Caco-2 (cell line): ENCODE measurements around the gene SAXO2. TPM values are rescaled to one million over a fixed set of nuclear protein-coding genes. Genes with fewer than 3 reads are reported as not detected.
"Not testable (repeated sequence)": the region's sequence is repeated elsewhere in the genome, so short reads cannot be mapped to it uniquely, and the experiment has no call there.

Experiments
- BruUV-seq: library from RNA; stranded (reverse); fragments of 400-500 nt; replicated peaks from 2 replicates; lab custom pipeline; 2021; lab: Mats Ljungman, UMichigan
- CTCF ChIA-PET: fragments of 300-600 bp; sonication (Branson Sonifier 250); formaldehyde crosslinking; loops from one replicate; lab custom pipeline; 2022; ENCODE audit warnings: antibody characterized with exemption; lab: Charles Lee
- POLR2A ChIA-PET: fragments of 300-600 bp; sonication (Branson Sonifier 250); formaldehyde crosslinking; loops from one replicate; lab custom pipeline; 2022; ENCODE audit warnings: antibody characterized with exemption; lab: Charles Lee
- DNase-seq, 2 experiments: peaks; one replicate each; pipeline versions ENCODE4 v3.0.0 to v3.0.0-alpha.2; 2020 to 2022
- H3K27me3 ChIP-seq: replicated peaks from 2 replicates; pipeline ENCODE4 v1.6.0; 2011; ENCODE audit warnings: low read length; ENCODE audit not compliant: control insufficient read depth, insufficient read depth
- H3K36me3 ChIP-seq: 2 replicates; pipeline ENCODE4 v1.5.1; 2011; ENCODE audit warnings: low read length; ENCODE audit not compliant: control insufficient read depth, insufficient read depth
- H3K4me1 ChIP-seq: fragments of 250-450 bp; sonication (Bioruptor Pico); 2 replicates; pipeline ENCODE4 v1.5.1; 2020; ENCODE audit warnings: mild to moderate bottlenecking
- H3K4me3 ChIP-seq: 2 replicates; pipeline ENCODE4 v1.5.1; 2011; ENCODE audit warnings: low read depth, mild to moderate bottlenecking, control low read depth, low read length
- H3K9me3 ChIP-seq: fragments of 250-450 bp; sonication (Bioruptor Pico); 2 replicates; pipeline ENCODE4 v1.5.1; 2020; ENCODE audit warnings: mild to moderate bottlenecking, moderate library complexity
- H3K27ac Mint-ChIP-seq: one replicate; pipeline ENCODE4 v1.8.0; 2022; ENCODE audit warnings: mixed read lengths; ENCODE audit not compliant: unreplicated experiment
- H3K27me3 Mint-ChIP-seq: one replicate; pipeline ENCODE4 v1.8.0; 2022; ENCODE audit warnings: mixed read lengths; ENCODE audit not compliant: insufficient read depth, unreplicated experiment
- H3K36me3 Mint-ChIP-seq: one replicate; pipeline ENCODE4 v1.8.0; 2022; ENCODE audit warnings: mild to moderate bottlenecking, mixed read lengths; ENCODE audit not compliant: insufficient read depth, unreplicated experiment
- H3K4me1 Mint-ChIP-seq: one replicate; pipeline ENCODE4 v1.8.0; 2022; ENCODE audit warnings: low read depth, mixed read lengths; ENCODE audit not compliant: unreplicated experiment
- H3K4me3 Mint-ChIP-seq: one replicate; pipeline ENCODE4 v1.8.0; 2022; ENCODE audit warnings: mild to moderate bottlenecking, moderate library complexity, mixed read lengths; ENCODE audit not compliant: unreplicated experiment
- H3K9me3 Mint-ChIP-seq: one replicate; pipeline ENCODE4 v1.8.0; 2022; ENCODE audit warnings: mixed read lengths; ENCODE audit not compliant: unreplicated experiment
- intact Hi-C: fragments of 100-400 bp; cut with micrococcal nuclease; formaldehyde crosslinking; loops from one replicate; pipeline ENCODE4 v1.10.0; 2022; ENCODE audit not compliant: unreplicated experiment
- total RNA-seq: library from RNA; stranded (reverse); gene quantifications from 2 replicates; pipeline ENCODE4 v1.2.3, GENCODE V29; 2022

The SAXO2 gene
- total RNA-seq, 1 experiment from 2014 or later: 0.61 TPM

DNA sequence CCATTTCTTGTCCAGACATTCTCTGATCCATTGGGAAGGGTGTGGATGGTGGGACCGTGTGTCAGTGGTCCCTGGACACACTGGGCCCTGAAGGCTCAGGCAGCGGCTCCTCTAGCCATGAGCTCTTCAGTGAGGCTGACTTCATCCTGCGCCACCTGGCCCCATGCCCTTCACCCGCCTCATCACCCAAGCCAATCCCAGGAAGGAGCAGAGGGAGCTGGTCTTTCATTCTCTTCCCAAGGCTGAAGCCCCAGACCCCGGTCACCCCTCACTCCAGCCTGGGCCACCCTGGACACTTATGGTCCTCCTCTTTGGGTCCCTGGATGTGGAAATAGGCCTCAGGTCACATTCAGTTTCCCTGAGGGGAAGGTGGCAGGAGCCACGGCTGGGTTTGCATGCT lies 62.2 kb downstream of the SAXO2 start:
- BruUV-seq, H3K27me3 Mint-ChIP-seq, H3K4me1 ChIP-seq, H3K36me3 ChIP-seq, H3K27ac Mint-ChIP-seq, H3K4me1 Mint-ChIP-seq, intact Hi-C loops, H3K9me3 ChIP-seq, H3K4me3 ChIP-seq, H3K36me3 Mint-ChIP-seq, CTCF ChIA-PET, H3K4me3 Mint-ChIP-seq, H3K9me3 Mint-ChIP-seq, H3K27me3 ChIP-seq, POLR2A ChIA-PET: not testable (repeated sequence)
- peak in 1 of 2 experiments; percentile 16 for DNase-seq

DNA sequence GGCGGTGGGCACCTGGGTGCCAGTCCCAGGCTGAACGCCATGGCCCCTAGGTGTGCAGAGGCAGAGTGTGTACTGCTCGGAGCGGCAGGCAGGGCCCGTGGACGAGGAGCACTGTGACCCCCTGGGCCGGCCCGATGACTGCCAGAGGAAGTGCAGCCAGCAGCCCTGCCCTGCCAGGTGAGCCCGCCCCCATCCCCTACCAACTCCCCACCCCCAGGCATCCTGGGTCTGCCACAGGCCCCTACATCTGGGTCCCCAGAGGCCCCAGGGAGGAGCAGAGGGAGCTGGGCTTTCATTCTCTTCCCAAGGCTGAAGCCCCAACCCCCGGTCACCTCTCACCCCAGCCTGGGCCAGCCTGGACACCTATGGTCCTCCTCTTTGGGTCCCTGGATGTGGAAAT lies 63.0 kb downstream of the SAXO2 start:
- H3K9me3 ChIP-seq, H3K27me3 ChIP-seq, H3K27ac Mint-ChIP-seq, H3K36me3 ChIP-seq, H3K4me1 ChIP-seq, H3K4me1 Mint-ChIP-seq, H3K36me3 Mint-ChIP-seq, H3K27me3 Mint-ChIP-seq, H3K4me3 ChIP-seq, H3K4me3 Mint-ChIP-seq, CTCF ChIA-PET, POLR2A ChIA-PET, intact Hi-C loops, H3K9me3 Mint-ChIP-seq, BruUV-seq: not testable (repeated sequence)
- DNase-seq: peak in 1 of 2 experiments; percentile 8

DNA sequence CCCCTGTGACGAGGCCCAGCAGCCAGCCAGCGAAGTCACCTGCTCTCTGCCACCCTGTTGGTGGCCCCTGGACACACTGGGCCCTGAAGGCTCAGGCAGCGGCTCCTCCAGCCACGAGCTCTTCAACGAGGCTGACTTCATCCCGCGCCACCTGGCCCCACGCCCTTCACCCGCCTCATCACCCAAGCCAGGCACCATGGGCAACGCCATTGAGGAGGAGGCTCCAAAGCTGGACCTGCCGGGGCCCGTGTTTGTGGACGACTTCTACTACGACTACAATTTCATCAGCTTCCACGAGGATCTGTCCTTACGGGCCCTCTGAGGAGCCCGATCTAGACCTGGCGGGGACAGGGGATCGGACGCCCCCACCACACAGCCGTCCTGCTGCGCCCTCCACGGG lies 64.3 kb downstream of the SAXO2 start:
- POLR2A ChIA-PET, intact Hi-C loops, H3K4me1 ChIP-seq, H3K36me3 Mint-ChIP-seq, H3K27me3 ChIP-seq, H3K9me3 ChIP-seq, BruUV-seq, H3K9me3 Mint-ChIP-seq, H3K36me3 ChIP-seq, H3K4me3 ChIP-seq, H3K4me3 Mint-ChIP-seq, CTCF ChIA-PET, H3K4me1 Mint-ChIP-seq, H3K27me3 Mint-ChIP-seq, H3K27ac Mint-ChIP-seq: not testable (repeated sequence)
- peak in 1 of 2 experiments; percentile 33 for DNase-seq

DNA sequence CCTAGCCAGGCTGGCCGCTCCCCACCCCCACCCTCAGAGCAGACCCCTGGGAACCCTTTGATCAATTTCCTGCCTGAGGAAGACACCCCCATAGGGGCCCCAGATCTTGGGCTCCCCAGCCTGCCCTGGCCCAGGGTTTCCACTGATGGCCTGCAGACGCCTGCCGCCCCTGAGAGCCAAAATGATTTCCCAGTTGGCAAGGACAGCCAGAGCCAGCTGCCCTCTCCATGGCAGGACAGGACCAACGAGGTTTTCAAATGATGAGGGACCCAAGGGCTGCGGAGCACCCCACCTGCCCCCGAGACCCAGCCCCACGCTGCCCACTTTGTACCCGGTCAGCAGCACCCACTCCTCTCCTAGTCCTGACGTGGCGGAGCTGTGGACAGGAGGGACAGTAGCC lies 64.8 kb downstream of the SAXO2 start:
- POLR2A ChIA-PET, H3K9me3 Mint-ChIP-seq, H3K27ac Mint-ChIP-seq, H3K27me3 ChIP-seq, H3K9me3 ChIP-seq, H3K4me3 Mint-ChIP-seq, H3K36me3 ChIP-seq, H3K4me1 Mint-ChIP-seq, BruUV-seq, intact Hi-C loops, H3K4me1 ChIP-seq, H3K36me3 Mint-ChIP-seq, CTCF ChIA-PET, H3K27me3 Mint-ChIP-seq, H3K4me3 ChIP-seq: not testable (repeated sequence)
- DNase-seq: peak in 1 of 2 experiments; percentile 3

DNA sequence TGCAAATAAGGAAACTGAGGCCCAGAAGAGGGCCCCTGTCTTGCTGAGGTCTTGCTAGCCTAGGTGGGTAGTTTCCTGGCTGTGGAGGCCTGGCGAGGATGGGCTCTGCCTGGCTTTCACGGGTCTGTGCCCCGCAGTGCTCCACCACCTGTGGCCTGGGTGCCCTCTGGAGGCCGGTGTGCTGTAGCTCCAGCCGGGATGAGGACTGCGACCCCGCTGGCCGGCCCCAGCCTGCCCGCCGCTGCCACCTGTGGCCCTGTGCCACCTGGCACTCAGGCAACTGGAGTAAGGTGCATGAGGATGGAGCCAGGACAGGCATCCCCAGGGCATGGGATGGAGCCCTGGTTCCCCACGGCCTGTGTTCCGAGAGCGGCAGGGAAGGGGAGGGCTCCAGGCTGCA lies 66.4 kb downstream of the SAXO2 start:
- POLR2A ChIA-PET, H3K4me1 Mint-ChIP-seq, H3K4me1 ChIP-seq, intact Hi-C loops, H3K27me3 Mint-ChIP-seq, H3K36me3 Mint-ChIP-seq, H3K27me3 ChIP-seq, H3K36me3 ChIP-seq, H3K27ac Mint-ChIP-seq, H3K4me3 Mint-ChIP-seq, CTCF ChIA-PET, H3K9me3 Mint-ChIP-seq, BruUV-seq, H3K4me3 ChIP-seq, H3K9me3 ChIP-seq: not testable (repeated sequence)
- peak in 1 of 2 experiments; percentile 2 for DNase-seq

DNA sequence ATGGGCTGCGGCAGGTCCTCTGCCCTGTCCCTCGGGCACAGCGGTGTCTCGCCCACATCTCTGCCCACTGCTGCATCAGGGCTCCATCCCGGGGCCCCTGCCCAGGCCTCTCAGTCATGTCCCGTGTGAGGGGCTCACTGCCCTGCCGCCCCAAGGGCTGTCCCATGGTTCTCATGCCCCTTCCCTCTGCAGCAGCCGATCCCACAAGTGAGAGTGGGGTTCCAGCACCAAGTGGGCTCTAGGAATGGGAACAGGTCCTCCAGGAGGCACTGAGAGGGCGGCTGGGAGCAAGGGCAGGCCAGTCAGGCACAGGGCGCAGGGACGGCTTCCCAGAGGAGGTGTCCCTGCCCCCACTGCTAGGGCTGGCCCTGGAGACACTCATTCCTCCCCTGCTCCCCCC lies 68.3 kb downstream of the SAXO2 start:
- peak in 1 of 2 experiments; percentile 1 for DNase-seq
- intact Hi-C loops, H3K4me3 Mint-ChIP-seq, H3K36me3 ChIP-seq, H3K9me3 Mint-ChIP-seq, H3K27me3 Mint-ChIP-seq, H3K4me1 ChIP-seq, H3K9me3 ChIP-seq, H3K4me3 ChIP-seq, H3K27ac Mint-ChIP-seq, POLR2A ChIA-PET, H3K36me3 Mint-ChIP-seq, BruUV-seq, H3K4me1 Mint-ChIP-seq, CTCF ChIA-PET, H3K27me3 ChIP-seq: not testable (repeated sequence)

DNA sequence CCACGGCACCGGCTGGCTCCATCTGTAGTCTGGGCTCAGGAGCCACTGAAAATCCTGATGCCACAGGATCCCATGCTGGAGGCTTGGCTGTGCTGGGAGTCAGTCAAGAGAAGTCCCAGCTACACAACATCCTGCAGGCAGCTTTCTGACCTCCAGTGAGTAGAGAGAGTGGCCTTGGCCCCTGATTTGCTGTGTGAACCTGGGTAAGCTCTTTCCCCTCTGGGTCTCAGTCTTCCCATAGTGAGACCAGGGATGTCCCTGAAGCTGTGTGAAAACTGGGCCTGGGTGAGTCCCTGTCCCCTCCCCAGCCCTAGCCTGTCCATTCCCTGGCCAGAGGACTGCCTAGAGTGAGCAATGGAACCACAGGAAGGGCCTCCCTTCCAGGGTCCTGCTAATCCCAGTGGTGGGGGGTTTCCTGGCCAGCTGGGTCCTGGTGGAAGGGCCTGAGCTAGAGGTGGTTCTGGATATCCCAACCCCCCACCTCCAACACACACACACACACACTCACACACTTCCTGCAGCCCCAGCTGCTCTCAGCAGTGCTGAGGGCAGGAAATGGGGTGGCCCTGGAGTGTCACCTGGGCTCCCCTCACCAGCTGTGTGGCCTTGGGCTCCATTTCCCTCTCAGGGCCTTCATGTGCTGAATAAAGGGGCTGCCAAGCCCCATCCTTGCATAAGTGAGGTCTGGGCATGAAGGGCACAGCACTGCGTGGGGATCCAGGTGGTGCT lies 69.1 kb downstream of the SAXO2 start:
- H3K4me3 Mint-ChIP-seq, H3K4me1 Mint-ChIP-seq, H3K27me3 Mint-ChIP-seq, H3K9me3 Mint-ChIP-seq, H3K4me3 ChIP-seq, H3K36me3 ChIP-seq, BruUV-seq, POLR2A ChIA-PET, H3K27me3 ChIP-seq, H3K27ac Mint-ChIP-seq, intact Hi-C loops, H3K9me3 ChIP-seq, H3K36me3 Mint-ChIP-seq, CTCF ChIA-PET, H3K4me1 ChIP-seq: not testable (repeated sequence)
- peak in 1 of 2 experiments; percentile 7 for DNase-seq
